Pancreas (tissue), 10 donors: ENCODE data around the gene INO80E. TPM values are rescaled to one million over a fixed set of nuclear protein-coding genes. Genes with fewer than 3 reads are reported as not detected.

ENCODE experiments used
- ATAC-seq, 4 donors: fragments of 200-7000 bp; cut with Tn5 transposase; one replicate each; pipeline versions ENCODE4 v1.8.0 to v1.9.1; 2020; ENCODE audit warnings: mild to moderate bottlenecking in 4 of 4, moderate library complexity in 4 of 4
- DNase-seq, 6 donors: peaks; one replicate each; pipeline ENCODE4 v3.0.0-alpha.2; 2020
- FAIRE-seq: peaks from 2 replicates; lab custom pipeline; 2012; peaks lifted over from hg19 to GRCh38; lab: Jason Lieb, UNC
- H3K27ac ChIP-seq, 4 donors: fragments of 200-600 bp; sonication (generic); 1 replicate in 3 of 4; 2 replicates in 1 of 4; pipeline versions ENCODE4 v1.5.0 to v1.8.0; 2020
- H3K27me3 ChIP-seq, 4 donors: fragments of 200-600 bp; one replicate each; pipeline ENCODE4 v1.8.0; 2021
- H3K36me3 ChIP-seq, 3 donors: fragments of 200-600 bp; sonication (generic) in 1 of 3; one replicate each; pipeline versions ENCODE4 v1.5.0 to v1.8.0; 2020 to 2021
- H3K4me1 ChIP-seq, 3 donors: fragments of 200-600 bp; one replicate each; pipeline ENCODE4 v1.8.0; 2021
- H3K4me3 ChIP-seq, 4 donors: fragments of 200-600 bp; sonication (generic) in 2 of 4; one replicate each; pipeline versions ENCODE4 v1.5.0 to v1.8.0; 2020 to 2021
- H3K9me3 ChIP-seq, 4 donors: fragments of 200-600 bp; one replicate each; pipeline ENCODE4 v1.8.0; 2021
- CTCF ChIP-seq, 4 donors: fragments of 200-600 bp; sonication (generic) in 3 of 4; IDR thresholded peaks; one replicate each; pipeline versions ENCODE4 v1.5.0 to v1.8.0; 2021; ENCODE audit warnings: antibody characterized with exemption in 4 of 4
- WGBS, 2 donors: extraction: QIAGEN DNeasy Blood & Tissue Kit; methylation state at CpG; one replicate each; pipeline ENCODE4 v1.1.7; 2013; 5-methylcytosine and 5-hydroxymethylcytosine counted together
- intact Hi-C, 3 donors: fragments of 100-400 bp; cut with DNase I; formaldehyde crosslinking; loops; one replicate each; pipeline versions ENCODE4 v1.11.1 to v1.14.2; 2022
- polyA plus RNA-seq, 2 donors: library from polyadenylated mRNA; stranded (reverse); fragments of 200-250 nt; gene quantifications; one replicate each; pipeline ENCODE4 v1.2.3, GENCODE V29; 2013
- total RNA-seq, 6 donors: library from RNA; stranded (reverse); fragmentation: NEBNext Ultra II Directional in 4 of 6; extraction: Animal tissue kit (Norgen Biotek cat#: 25700) in 4 of 6; gene quantifications; one replicate each; pipeline versions ENCODE4 v1.2.1 to v1.2.4, GENCODE V29; 2021 to 2023
- donor health status: healthy with polysubstance abuse.
- donor health status: DM: no; HTN: no; CAD: no; lungs with moderate emphysema.
- donor health status: DM: no; HTN: no; CAD: no.
- donor health status: control.
- donor health status: control.
- donor health status: Bipolar disorder and iron deficiency.
- donor health status: DM: yes; HTN: yes; CAD: no.
- donor health status: DM: no; HTN: no; CAD: no.
- donor health status: DM: no; HTN: no; CAD: no.
- donor health status: DM: yes; HTN: yes; CAD: no.

INO80E gene
- total and polyA plus RNA-seq, 8 donors = 24.0 to 113 (median 32.5) TPM

GRCh38 chr16:30046178-30046577, 50.1 kb downstream of the INO80E start:
- no peak for ATAC-seq

GRCh38 chr16:30046588-30046987, 50.5 kb downstream of the INO80E start:
- no peak for DNase-seq
- Histone ChIP-seq H3K9me3 (no peaks in the 10 kb centered on the region), H3K27me3 (no peaks in the 10 kb centered on the region), H3K36me3 (no peaks in the 10 kb centered on the region), H3K27ac (no peak overlapping the region), H3K4me1 (no peaks in the 10 kb centered on the region), H3K4me3 (no peak overlapping the region)
- WGBS, 2 donors = 83 to 93% methylated on average over 1 of the region's 1 CpG
- intact Hi-C loops = no loop called here
- no peak for ATAC-seq
- FAIRE-seq = no peak
- TF ChIP-seq CTCF (IDR thresholded peaks at IDR 0.05) = no peak

More at GRCh38 chr16:30046178-30046577, 50.1 kb downstream of the INO80E start:
- WGBS, 2 donors = 44 to 49% methylated on average over 8 of the region's 8 CpGs
- no peak for FAIRE-seq
- Histone ChIP-seq H3K4me1 (no peaks in the 10 kb centered on the region), H3K27me3 (no peaks in the 10 kb centered on the region), H3K4me3 (no peak overlapping the region), H3K36me3 (no peaks in the 10 kb centered on the region), H3K9me3 (no peaks in the 10 kb centered on the region), H3K27ac (no peak overlapping the region)
- TF ChIP-seq CTCF (IDR thresholded peaks at IDR 0.05) = no peak
- intact Hi-C loops = no loop called here
- DNase-seq = no peak

GRCh38 chr16:30049871-30050270, 53.8 kb downstream of the INO80E start:
- TF ChIP-seq CTCF (IDR thresholded peaks at IDR 0.05) = no peak
- intact Hi-C loops = no loop called here
- H3K27me3 ChIP-seq = no peaks in the 10 kb centered on the region
- H3K4me1 ChIP-seq = peaks cover under 1 to 8% (median 3%) of the 10 kb centered on the region in 3 donors
- no peaks in the 10 kb centered on the region for H3K9me3 ChIP-seq
- no peak overlapping the region for H3K27ac ChIP-seq
- DNase-seq (no peak), FAIRE-seq (no peak), ATAC-seq (no peak)
- no peak overlapping the region for H3K4me3 ChIP-seq
- 89 to 96% methylated on average over 8 of the region's 8 CpGs for WGBS, 2 donors
- H3K36me3 ChIP-seq = no peaks in the 10 kb centered on the region

- Histone ChIP-seq H3K4me1 (peaks cover 11 to 15% (median 13%) of the 10 kb centered on the region in 3 donors), H3K27me3 (no peaks in the 10 kb centered on the region), H3K27ac (no peak overlapping the region), H3K9me3 (no peaks in the 10 kb centered on the region), H3K36me3 (no peaks in the 10 kb centered on the region), H3K4me3 (no peak overlapping the region)
- WGBS, 2 donors = 86 to 92% methylated on average over 3 of the region's 3 CpGs
- no peak for ATAC-seq
- TF ChIP-seq CTCF (IDR thresholded peaks at IDR 0.05) = no peak
- no peak for DNase-seq
- intact Hi-C loops = no loop called here
- FAIRE-seq = no peak
Measured at GRCh38 chr16:30051518-30051917, 55.5 kb downstream of the INO80E start.

GRCh38 chr16:30052671-30053372, 56.8 kb downstream of the INO80E start:
- H3K27me3 ChIP-seq = no peaks in the 10 kb centered on the region
- H3K36me3 ChIP-seq = no peaks in the 10 kb centered on the region
- DNase-seq = peak; percentile 88 to 98 (median 95)
- ATAC-seq = peak; percentile 88 to 93 (median 91)
- peaks cover 11 to 15% (median 13%) of the 10 kb centered on the region in 3 donors for H3K4me1 ChIP-seq
- no peak for TF ChIP-seq CTCF (IDR thresholded peaks at IDR 0.05)
- 3 to 5% methylated on average over 51 to 58 of the region's 58 CpGs for WGBS, 2 donors
- intact Hi-C loops = no loop called here
- H3K9me3 ChIP-seq = no peaks in the 10 kb centered on the region
- H3K27ac ChIP-seq = peak overlapping the region in 2 of 4 donors; percentile 19 to 44
- peak overlapping the region; percentile 25 to 75 (median 61) for H3K4me3 ChIP-seq
- no peak for FAIRE-seq
